Globus pallidus (tissue), 1 donor: Measurements from ENCODE around the gene ILF3.
"Not testable (repeated sequence)": the region's sequence is repeated elsewhere in the genome, so short reads cannot be mapped to it uniquely, and the experiment has no call there.

Experiments used
- DNase-seq: peaks from one replicate; pipeline ENCODE4 v3.0.0-alpha.2; 2015; ENCODE audit warnings: low spot score

ILF3 gene

GRCh38 chr19:10675214-10675613 lies 21.1 kb downstream of the ILF3 start:
- DNase-seq = not testable (repeated sequence)

GRCh38 chr19:10677751-10678150 lies 23.6 kb downstream of the ILF3 start:
- no peak for DNase-seq

- DNase-seq = no peak
Measured at GRCh38 chr19:10678813-10679212, 24.7 kb downstream of the ILF3 start.

GRCh38 chr19:10679743-10680142 lies 25.6 kb downstream of the ILF3 start:
- DNase-seq = no peak

GRCh38 chr19:10680545-10681135 lies 26.5 kb downstream of the ILF3 start:
- no peak for DNase-seq

GRCh38 chr19:10681658-10682057 lies 27.5 kb downstream of the ILF3 start:
- no peak for DNase-seq

- no peak for DNase-seq
Measured at GRCh38 chr19:10682397-10683063, 28.4 kb downstream of the ILF3 start.

GRCh38 chr19:10683064-10683426 lies 28.9 kb downstream of the ILF3 start:
- DNase-seq = no peak

GRCh38 chr19:10683582-10683981 lies 29.4 kb downstream of the ILF3 start:
- no peak for DNase-seq

- DNase-seq = peak; percentile 56
Measured at GRCh38 chr19:10685210-10685609, 31.1 kb downstream of the ILF3 start.

GRCh38 chr19:10686193-10686592 lies 32.0 kb downstream of the ILF3 start:
- no peak for DNase-seq

- DNase-seq = peak; percentile 87
Measured at GRCh38 chr19:10686661-10687517, 32.7 kb downstream of the ILF3 start.

GRCh38 chr19:10687518-10688288 lies 33.6 kb downstream of the ILF3 start:
- no peak for DNase-seq

- DNase-seq = no peak
Measured at GRCh38 chr19:10688545-10689280, 34.6 kb downstream of the ILF3 start.

- DNase-seq = no peak
Measured at GRCh38 chr19:10690341-10690781, 36.2 kb downstream of the ILF3 start.

- DNase-seq = no peak
Measured at GRCh38 chr19:10691178-10691881, 37.2 kb downstream of the ILF3 start.

- no peak for DNase-seq
Measured at GRCh38 chr19:10691883-10692282, 37.7 kb downstream of the ILF3 start.

GRCh38 chr19:10692673-10693264 lies 38.6 kb downstream of the ILF3 start:
- DNase-seq = no peak

GRCh38 chr19:10694706-10695307 lies 40.7 kb downstream of the ILF3 start:
- DNase-seq = no peak
